GM06990 (cell line): ENCODE results near the gene PFN2.
"Not testable (repeated sequence)": the region's sequence is repeated elsewhere in the genome, so short reads cannot be mapped to it uniquely, and the experiment has no call there.

Experiments
- DNase-seq: peaks from one replicate; pipeline ENCODE4 v3.0.0-alpha.2; 2011; ENCODE audit not compliant: insufficient read length; ENCODE audit errors: extremely low read depth
- H3K27me3 ChIP-seq: replicated peaks from 2 replicates; pipeline ENCODE4 v1.6.0; 2011; ENCODE audit warnings: low read length; ENCODE audit not compliant: control insufficient read depth, insufficient read depth
- H3K36me3 ChIP-seq: 2 replicates; pipeline ENCODE4 v1.5.1; 2011; ENCODE audit warnings: low read length; ENCODE audit not compliant: control insufficient read depth, insufficient read depth
- H3K4me3 ChIP-seq: replicated peaks from 2 replicates; pipeline ENCODE4 v1.5.1; 2011; ENCODE audit warnings: low read depth, mild to moderate bottlenecking, control low read depth, low read length
- TF ChIP-seq, protein P1 (sequence below): IDR thresholded peaks from 2 replicates; pipeline ENCODE4 v1.5.1; 2011; ENCODE audit warnings: low read length, control low read depth, mild to moderate bottlenecking, inconsistent platforms; ENCODE audit not compliant: insufficient read depth, poor library complexity, severe bottlenecking

Gene PFN2

DNA sequence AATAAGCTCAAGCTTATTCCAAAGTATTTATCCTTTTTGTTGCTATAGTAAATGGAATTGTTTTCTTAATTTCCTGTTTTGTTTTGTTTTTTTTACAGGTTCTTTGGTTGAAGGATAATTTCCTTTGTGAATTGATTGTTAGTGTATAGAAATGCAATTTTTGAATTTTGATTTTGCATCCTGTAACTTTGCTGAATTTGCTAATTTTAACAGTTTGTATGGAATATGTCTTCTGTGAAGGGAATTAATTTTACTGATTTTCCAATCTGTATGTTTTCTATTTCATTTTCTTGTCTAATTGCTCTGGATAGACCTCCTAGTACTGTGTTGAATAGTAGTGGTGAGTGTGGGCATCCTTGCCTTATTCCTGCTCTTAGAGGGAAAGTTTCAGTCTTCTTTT is 28.3 kb downstream of the PFN2 start:
- TF ChIP-seq, protein P1, sequence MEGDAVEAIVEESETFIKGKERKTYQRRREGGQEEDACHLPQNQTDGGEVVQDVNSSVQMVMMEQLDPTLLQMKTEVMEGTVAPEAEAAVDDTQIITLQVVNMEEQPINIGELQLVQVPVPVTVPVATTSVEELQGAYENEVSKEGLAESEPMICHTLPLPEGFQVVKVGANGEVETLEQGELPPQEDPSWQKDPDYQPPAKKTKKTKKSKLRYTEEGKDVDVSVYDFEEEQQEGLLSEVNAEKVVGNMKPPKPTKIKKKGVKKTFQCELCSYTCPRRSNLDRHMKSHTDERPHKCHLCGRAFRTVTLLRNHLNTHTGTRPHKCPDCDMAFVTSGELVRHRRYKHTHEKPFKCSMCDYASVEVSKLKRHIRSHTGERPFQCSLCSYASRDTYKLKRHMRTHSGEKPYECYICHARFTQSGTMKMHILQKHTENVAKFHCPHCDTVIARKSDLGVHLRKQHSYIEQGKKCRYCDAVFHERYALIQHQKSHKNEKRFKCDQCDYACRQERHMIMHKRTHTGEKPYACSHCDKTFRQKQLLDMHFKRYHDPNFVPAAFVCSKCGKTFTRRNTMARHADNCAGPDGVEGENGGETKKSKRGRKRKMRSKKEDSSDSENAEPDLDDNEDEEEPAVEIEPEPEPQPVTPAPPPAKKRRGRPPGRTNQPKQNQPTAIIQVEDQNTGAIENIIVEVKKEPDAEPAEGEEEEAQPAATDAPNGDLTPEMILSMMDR: no peak
- no peaks in the 10 kb centered on the region for H3K36me3 ChIP-seq
- no peak overlapping the region for H3K4me3 ChIP-seq
- H3K27me3 ChIP-seq: no peaks in the 10 kb centered on the region
- no peak for DNase-seq

DNA sequence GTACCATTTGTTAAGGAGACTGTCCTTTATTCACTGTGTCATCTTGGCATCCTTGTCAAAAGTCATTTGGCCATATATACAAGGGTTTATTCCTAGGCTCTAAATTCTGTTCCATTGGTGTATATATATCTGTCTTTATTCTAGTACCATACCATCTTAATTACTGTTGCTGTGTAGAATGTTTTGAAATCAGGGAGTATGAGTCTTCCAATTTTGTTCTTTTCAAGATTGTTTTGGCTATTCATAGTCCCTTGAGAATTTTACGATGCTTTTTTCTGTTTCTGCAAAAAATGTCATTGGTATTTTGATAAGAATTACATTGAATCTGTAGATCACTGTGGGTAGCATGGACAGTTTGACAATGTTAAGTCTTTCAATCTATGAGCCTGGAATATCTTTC is 28.7 kb downstream of the PFN2 start:
- no peaks in the 10 kb centered on the region for H3K36me3 ChIP-seq
- DNase-seq: no peak
- TF ChIP-seq, protein P1: no peak

DNA sequence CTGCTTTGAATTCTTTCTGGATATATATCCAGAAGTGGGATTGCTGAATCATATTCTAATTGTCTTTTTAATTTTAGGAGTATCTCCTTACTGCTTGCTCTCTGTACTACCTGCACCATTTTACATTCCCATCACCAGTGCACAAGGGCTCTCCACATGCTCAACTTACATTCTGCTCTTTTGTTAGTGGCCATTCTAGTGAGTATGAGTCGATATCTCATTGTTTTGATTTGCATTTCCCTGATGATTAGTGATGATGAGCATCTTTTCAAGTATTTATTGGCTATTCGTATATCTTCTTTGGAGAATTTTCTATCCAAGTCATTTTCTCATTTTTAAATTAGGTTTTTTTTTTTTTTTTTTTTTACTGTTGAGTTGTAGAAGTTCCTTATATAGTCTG is 29.5 kb downstream of the PFN2 start:
- TF ChIP-seq, protein P1: no peak
- H3K4me3 ChIP-seq: no peak overlapping the region
- no peaks in the 10 kb centered on the region for H3K27me3 ChIP-seq
- no peaks in the 10 kb centered on the region for H3K36me3 ChIP-seq
- no peak for DNase-seq

More for the DNA sequence above, 28.7 kb downstream of the PFN2 start:
- Histone ChIP-seq H3K27me3 (no peaks in the 10 kb centered on the region), H3K4me3 (no peak overlapping the region)

DNA sequence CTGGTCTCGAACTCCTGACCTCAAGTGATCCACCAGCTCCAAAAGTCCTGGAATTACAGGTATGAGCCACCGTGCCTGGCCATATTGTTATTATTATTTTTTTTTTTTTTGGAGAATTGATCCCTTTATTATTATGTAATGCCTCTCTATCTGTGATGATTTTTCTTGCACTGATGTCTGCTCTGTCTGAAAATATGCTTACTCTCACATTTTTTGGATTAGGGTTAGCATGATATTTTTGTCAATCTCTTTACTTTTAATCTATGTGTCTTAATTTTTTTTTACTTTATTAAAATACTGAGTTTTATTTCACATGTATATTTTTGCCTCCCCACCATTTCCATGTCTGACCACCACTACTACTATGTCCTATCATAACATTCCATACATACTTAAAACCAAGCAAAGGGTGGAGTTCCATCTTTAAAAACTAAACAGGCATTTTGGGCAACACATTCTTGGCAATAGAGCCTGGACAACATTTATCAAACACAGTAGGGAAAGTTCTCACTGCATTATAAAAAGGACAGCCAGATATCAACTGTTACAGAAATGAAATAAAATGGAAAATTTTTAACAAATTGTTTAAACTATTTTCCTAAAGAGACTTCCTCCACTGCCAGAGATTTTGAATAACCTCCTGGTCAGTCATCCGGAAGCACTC is 32.2 kb downstream of the PFN2 start:
- H3K36me3 ChIP-seq, H3K27me3 ChIP-seq, H3K4me3 ChIP-seq, DNase-seq: not testable (repeated sequence)

DNA sequence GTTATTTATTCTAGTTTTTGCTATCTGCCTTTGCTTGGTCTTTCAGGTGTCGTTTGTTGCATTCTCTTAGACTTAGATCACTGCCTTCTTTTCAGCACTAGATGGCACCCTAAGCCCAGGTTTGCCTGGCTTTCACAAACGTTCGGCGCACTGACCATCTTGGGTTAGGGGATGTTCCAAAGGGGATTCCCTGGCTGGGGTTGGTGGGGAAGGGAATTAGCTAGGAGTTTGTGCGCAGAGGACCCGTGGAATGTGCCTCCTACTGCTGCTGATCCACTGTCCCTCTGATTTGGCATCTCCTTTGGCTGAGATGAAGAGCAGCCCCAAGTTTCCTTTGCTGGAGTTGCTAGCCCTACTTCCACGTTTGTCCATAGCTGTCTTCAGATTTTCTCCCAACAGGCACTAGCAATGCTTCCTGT is 33.9 kb downstream of the PFN2 start:
- Histone ChIP-seq H3K36me3 (no peaks in the 10 kb centered on the region), H3K27me3 (no peaks in the 10 kb centered on the region), H3K4me3 (peak overlapping the region; percentile 35; the same call in 1 of the 2 replicates)
- DNase-seq: peak; percentile 30
- TF ChIP-seq, protein P1: peak; percentile 82

DNA sequence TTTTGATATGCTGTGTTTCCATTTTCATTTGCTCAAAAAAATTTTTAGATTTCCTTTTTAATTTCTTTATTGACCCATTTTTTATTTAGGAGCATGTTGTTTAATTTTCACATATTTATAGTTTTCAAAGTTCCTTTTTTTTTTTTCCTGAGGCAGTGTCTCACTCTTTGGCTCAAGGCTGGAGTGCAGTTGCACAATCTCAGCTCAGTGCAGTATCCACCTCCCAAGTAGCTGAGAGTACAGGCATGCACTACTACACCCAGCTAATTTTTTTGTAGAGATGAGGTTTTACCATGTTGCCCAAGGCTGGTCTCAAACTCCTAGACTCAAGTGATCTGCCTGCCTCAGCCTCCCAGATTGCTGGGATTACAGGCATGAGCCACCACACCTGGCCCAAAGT is 36.2 kb downstream of the PFN2 start:
- Histone ChIP-seq H3K4me3 (no peak overlapping the region), H3K36me3 (no peaks in the 10 kb centered on the region), H3K27me3 (no peaks in the 10 kb centered on the region)
- no peak for DNase-seq
- TF ChIP-seq, protein P1: no peak
